Measurements from ENCODE around the gene RAB26. TPM values are rescaled to one million over a fixed set of nuclear protein-coding genes. Genes with fewer than 3 reads are reported as not detected.

The RAB26 gene
- polyA plus RNA-seq, 1 experiment, result 3.6 TPM

- no peak for DNase-seq (ENCODE audit: low read depth, low spot score)
- CTCF ChIA-PET, result no interaction called here
- no peak for TF ChIP-seq CTCF (IDR thresholded peaks at IDR 0.05; ENCODE audit: low read depth, low read length)
These were observed 36.5 kb downstream of the RAB26 start for GRCh38 chr16:2184962-2185361.

GRCh38 chr16:2186064-2186463, 37.6 kb downstream of the RAB26 start:
- peaks cover 2% of the 10 kb centered on the region for H3K27me3 ChIP-seq (ENCODE audit: control insufficient read depth, insufficient read depth, low read length)
- no peak overlapping the region for H3K27ac ChIP-seq (ENCODE audit: low read depth, low read length)
- DNase-seq (ENCODE audit: low read depth, low spot score), result no peak
- no peak for TF ChIP-seq CTCF (IDR thresholded peaks at IDR 0.05; ENCODE audit: low read depth, low read length)
- ChIA-PET POLR2A (interaction anchor here (1.3 kb wide), 1 partner anchor 31 kb away, joined by 4 read pairs; the partner anchor contains the start of gene TRAF7), CTCF (no interaction called here)
- no peaks in the 10 kb centered on the region; the same call in 1 of the 2 replicates for H3K9me3 ChIP-seq (ENCODE audit: control insufficient read depth, insufficient read depth, low read length)
- no peak overlapping the region for H3K4me3 ChIP-seq (ENCODE audit: low read depth, low read length)

More at GRCh38 chr16:2184962-2185361, 36.5 kb downstream of the RAB26 start:
- Histone ChIP-seq H3K27me3 (ENCODE audit: control insufficient read depth, insufficient read depth, low read length) (peaks cover 2% of the 10 kb centered on the region), H3K9me3 (ENCODE audit: control insufficient read depth, insufficient read depth, low read length) (no peaks in the 10 kb centered on the region; the same call in 1 of the 2 replicates), H3K27ac (ENCODE audit: low read depth, low read length) (no peak overlapping the region), H3K4me3 (ENCODE audit: low read depth, low read length) (no peak overlapping the region)
- POLR2A ChIA-PET, result interaction anchor here (1.3 kb wide), 1 partner anchor 29 kb away, joined by 4 read pairs; the partner anchor contains the start of gene TRAF7

- no peak for TF ChIP-seq CTCF (IDR thresholded peaks at IDR 0.05; ENCODE audit: low read depth, low read length)
- ChIA-PET POLR2A (no interaction called here), CTCF (no interaction called here)
- Histone ChIP-seq H3K4me3 (ENCODE audit: low read depth, low read length) (no peak overlapping the region), H3K9me3 (ENCODE audit: control insufficient read depth, insufficient read depth, low read length) (no peaks in the 10 kb centered on the region; the same call in 1 of the 2 replicates), H3K27me3 (ENCODE audit: control insufficient read depth, insufficient read depth, low read length) (peaks cover 2% of the 10 kb centered on the region), H3K27ac (ENCODE audit: low read depth, low read length) (no peak overlapping the region)
- DNase-seq (ENCODE audit: low read depth, low spot score), result no peak
These were observed 38.1 kb downstream of the RAB26 start for GRCh38 chr16:2186505-2186904.

- TF ChIP-seq CTCF (IDR thresholded peaks at IDR 0.05; ENCODE audit: low read depth, low read length), result no peak
- POLR2A ChIA-PET, result interaction anchor here (0.6 to 1.4 kb wide), 2 partner anchors 20 to 32 kb away, joined by 3 to 14 read pairs; partner anchors contain the start of gene TRAF7
- H3K27me3 ChIP-seq (ENCODE audit: control insufficient read depth, insufficient read depth, low read length), result peaks cover 2% of the 10 kb centered on the region
These were observed 38.8 kb downstream of the RAB26 start for GRCh38 chr16:2187212-2187611.

GRCh38 chr16:2188395-2188794, 40.0 kb downstream of the RAB26 start:
- Histone ChIP-seq H3K27me3 (ENCODE audit: control insufficient read depth, insufficient read depth, low read length) (peaks cover 5% of the 10 kb centered on the region), H3K4me3 (ENCODE audit: low read depth, low read length) (no peak overlapping the region), H3K27ac (ENCODE audit: low read depth, low read length) (no peak overlapping the region), H3K9me3 (ENCODE audit: control insufficient read depth, insufficient read depth, low read length) (no peaks in the 10 kb centered on the region; the same call in 1 of the 2 replicates)
- ChIA-PET CTCF (no interaction called here), POLR2A (interaction anchor here (0.7 to 1.4 kb wide), 2 partner anchors 33 to 259 kb away, joined by 8 to 14 read pairs; partner anchors contain the start of gene TRAF7)
- TF ChIP-seq CTCF (IDR thresholded peaks at IDR 0.05; ENCODE audit: low read depth, low read length), result no peak
- DNase-seq (ENCODE audit: low read depth, low spot score), result no peak

More at GRCh38 chr16:2187212-2187611, 38.8 kb downstream of the RAB26 start:
- no peak for DNase-seq (ENCODE audit: low read depth, low spot score)
- CTCF ChIA-PET, result no interaction called here
- Histone ChIP-seq H3K4me3 (ENCODE audit: low read depth, low read length) (no peak overlapping the region), H3K27ac (ENCODE audit: low read depth, low read length) (no peak overlapping the region), H3K9me3 (ENCODE audit: control insufficient read depth, insufficient read depth, low read length) (no peaks in the 10 kb centered on the region; the same call in 1 of the 2 replicates)

Measured in AG04450 (cell line).